GM19372 (cell line): ENCODE results near the gene ZNF521.

ENCODE experiments used
- ATAC-seq: cut with Tn5 transposase; IDR thresholded peaks from one replicate; pipeline ENCODE4 v1.9.1; 2021; ENCODE audit warnings: mild to moderate bottlenecking, low read depth, moderate library complexity; ENCODE audit not compliant: unreplicated experiment

ZNF521 gene

DNA sequence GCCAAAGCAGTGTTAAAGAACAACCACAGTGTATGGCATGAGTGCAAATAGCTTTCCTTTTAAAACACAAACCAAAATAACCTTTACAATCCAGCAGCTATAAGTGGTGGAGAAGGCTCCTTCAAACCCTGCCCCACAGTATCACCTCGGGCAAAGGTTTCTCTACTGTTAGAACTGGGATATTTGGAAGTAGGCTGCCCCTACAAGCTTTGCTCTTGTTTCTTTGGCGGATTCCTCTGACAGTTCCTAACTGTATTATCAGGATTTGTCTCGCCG is 214.8 kb downstream of the ZNF521 start:
- ATAC-seq: no peak

DNA sequence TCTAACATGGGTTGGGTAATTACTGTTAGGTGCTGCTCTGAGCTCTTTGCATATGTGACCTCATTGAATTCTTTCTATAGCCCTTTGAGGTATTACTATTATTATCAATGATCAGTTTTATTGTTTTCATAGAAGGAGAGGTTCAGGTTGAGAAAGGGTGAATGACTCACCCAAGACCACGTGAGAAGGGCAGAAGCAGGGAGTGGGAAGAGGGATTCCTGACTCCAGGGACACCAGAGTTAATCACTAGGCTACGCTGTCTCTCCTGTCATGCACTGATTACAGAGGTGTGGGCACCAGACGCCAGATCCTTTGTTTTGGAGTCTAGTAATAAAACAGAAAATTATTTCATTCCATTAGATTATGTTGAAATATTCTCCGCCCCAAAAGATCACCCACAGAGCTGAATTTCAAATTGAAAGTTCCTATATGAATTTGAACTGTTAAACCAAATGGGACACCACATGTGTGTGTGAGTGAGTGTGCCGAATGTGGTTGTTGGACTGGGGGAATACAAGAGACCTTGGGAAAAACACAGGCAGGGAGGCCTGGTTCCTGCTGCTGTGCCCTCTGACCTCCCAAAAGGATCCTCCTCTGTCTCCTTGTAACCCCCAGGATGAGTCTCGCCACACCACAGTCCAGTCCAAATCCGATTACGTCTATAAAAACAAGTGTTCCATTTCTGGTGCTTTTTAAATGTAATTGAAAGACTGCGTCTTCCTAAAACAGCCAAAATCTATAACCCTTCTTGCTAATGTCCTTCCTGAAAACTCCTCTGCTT is 215.4 kb downstream of the ZNF521 start:
- ATAC-seq: no peak

DNA sequence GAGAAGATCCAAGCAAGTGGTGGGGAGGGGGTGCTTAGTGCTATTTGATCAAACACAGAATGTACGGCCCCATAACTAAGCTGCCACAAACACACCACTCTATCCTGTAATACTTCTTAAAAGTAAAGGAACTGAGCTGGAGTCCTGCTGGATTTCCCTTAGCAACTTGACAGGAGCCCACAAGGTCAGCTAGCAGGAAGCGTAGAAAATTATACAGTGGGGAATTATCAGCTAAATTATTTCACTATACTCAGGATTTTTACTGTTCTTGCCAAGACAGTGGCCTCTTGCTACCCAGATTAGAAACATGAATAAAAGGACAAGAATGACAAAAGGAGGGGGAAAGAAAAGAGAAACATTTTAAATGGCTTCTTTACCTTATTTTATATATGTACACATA is 217.1 kb downstream of the ZNF521 start:
- no peak for ATAC-seq

DNA sequence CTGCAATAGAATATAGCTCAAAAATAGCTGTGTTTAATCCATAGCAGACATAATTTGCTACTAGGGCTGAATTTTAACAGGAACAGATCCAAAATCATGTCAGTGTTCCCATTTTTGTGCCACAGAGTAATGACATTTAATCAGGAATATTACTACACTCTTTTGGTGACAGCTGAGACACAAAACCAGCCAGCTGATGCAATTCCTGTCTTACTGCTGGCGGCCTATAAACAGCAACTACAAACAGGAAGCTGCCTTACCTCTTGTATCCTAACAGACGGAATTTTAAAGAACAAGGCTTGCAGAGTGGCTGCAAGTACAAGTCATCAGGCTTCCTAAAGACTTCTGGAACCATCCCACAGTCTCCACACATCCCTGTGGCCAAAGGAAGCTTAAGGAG is 218.1 kb downstream of the ZNF521 start:
- no peak for ATAC-seq

DNA sequence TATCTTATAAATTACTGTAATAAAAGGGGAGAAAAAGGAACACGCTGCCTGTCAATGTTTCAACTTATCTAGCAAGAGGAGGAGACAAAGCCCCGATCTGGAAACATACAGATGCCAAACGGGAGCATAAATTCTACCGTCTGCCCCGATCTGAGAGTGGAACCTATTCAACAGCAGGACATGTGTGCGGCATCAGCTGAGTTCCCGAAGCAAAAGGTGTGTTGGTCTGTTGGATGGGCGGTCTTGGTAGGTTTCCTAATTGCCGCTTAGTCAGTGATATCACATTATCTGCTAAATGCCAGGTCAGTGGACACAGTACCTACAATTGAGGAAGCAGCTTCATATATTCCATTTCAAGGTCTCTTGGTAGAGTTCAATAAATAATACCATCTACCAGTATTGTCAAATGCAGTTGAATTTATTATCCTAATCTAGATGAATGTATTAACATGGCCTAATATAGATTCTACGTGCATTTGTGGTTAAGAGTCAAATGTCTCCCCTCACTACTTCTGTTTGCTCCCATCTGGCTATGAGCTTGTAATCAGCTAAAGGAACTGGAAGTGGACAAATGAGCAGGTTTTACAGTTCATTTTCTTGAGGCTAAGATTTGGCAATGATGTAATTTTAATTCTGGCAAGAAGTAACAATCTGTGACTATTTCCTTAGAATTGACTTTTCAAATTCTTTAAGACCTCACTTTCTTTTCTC is 219.0 kb downstream of the ZNF521 start:
- no peak for ATAC-seq

DNA sequence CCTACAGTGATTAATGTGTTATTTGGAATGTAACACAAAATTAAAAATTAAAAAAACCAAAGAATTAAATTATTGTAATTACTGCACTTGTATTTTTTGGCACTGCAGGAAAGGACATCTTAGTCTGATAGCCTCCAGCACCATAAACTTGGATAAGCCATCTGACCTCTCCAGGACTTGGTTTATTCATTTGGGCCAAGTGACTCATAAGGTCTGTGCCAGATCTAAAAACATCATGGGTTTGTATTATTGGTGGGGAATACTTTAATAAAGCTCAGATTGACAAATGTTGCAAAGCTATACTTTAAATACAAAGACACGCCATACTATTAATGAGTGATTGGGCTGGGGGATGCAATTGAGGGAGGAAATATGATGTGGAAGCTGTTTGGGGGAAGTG is 225.2 kb downstream of the ZNF521 start:
- no peak for ATAC-seq

DNA sequence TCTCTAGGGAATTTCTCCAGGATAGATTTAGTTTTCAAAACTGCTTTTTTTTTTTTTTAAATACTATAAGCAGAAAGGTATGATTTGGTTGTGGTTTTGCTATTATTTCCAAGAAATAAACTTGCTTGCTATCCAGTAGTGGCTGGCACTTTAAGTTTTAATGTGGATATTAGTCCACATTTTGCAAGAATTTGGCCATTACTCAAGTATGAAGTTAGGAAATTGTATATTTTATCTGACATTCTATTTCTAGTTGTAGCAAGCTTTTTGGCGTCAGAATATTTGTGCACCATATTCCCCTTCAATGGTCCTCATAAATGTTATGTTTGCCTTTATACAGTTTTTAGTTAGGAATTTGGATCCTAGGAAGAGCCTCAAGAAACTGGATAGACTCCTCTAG is 226.3 kb downstream of the ZNF521 start:
- no peak for ATAC-seq

DNA sequence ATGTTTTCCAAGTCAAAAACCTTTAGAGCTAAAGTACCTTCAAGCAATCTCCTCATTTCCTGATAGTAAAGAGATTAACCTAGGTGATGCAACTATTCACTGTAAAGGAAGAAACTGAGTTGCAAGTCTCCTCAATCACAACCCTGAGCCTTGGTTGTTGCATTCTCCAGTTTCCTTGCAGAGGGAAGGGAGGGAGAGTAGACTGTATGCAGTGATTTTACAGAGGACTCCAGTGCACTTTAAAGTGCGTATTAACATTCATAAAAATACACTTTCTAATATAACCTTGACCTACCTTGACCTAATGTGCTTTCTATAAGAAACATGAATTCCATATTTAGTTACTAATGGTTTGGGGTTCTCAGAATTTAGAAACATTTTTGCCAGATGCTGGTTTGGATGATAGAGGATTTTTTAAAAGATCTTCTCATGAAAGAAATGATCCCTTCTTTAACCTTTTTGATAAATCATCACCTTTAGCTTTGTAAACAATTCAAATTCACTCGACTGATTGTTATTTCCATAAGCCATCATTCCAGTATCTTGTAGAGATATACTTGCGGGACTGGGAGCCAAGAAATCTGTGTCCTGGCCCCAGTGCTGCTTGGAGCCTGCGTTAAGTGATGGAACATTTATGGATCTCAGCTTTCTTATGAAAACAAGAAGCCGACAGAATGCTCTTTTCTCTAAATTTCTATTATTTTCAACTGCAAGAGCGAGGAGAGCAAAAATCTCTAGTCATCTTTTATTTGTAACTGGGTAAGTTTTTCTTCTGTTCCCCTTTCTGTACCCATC is 228.3 kb downstream of the ZNF521 start:
- no peak for ATAC-seq

DNA sequence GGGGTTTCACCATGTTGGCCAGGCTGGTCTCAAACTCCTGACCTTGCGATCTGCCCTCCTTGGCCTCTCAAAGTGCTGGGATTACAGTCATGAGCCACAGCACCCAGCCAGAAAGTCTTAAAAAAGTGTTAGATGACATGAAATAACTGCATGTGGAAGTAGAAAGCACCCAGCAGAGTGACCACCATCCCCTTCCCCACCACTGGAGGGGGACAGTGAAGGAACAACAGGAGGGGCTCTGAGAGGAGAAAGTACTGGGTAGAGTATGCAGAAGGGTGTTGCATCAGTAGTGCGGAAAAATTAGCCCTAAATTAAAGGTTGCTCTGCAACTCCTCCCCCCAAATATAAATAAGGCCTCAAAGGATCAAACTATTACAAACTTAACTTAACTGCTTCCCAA is 230.5 kb downstream of the ZNF521 start:
- no peak for ATAC-seq

DNA sequence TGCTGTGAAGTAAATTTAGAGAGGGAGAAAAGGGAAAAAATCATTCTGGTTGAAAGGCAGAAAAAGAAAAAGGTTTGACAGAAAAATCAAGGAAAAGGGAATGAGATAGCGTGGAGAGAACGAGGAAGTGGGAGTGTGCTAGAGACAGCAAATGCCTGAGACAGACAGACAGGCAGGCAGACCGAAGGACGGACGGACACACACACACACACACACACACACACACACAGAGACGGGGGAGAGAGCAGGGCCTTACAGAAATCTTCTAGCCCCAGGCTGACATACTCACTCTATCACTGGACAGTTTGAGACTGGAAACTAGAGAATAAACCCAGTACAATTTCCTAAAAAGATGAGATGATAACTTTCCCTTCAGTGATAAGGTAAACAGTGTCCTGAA is 238.4 kb downstream of the ZNF521 start:
- no peak for ATAC-seq

DNA sequence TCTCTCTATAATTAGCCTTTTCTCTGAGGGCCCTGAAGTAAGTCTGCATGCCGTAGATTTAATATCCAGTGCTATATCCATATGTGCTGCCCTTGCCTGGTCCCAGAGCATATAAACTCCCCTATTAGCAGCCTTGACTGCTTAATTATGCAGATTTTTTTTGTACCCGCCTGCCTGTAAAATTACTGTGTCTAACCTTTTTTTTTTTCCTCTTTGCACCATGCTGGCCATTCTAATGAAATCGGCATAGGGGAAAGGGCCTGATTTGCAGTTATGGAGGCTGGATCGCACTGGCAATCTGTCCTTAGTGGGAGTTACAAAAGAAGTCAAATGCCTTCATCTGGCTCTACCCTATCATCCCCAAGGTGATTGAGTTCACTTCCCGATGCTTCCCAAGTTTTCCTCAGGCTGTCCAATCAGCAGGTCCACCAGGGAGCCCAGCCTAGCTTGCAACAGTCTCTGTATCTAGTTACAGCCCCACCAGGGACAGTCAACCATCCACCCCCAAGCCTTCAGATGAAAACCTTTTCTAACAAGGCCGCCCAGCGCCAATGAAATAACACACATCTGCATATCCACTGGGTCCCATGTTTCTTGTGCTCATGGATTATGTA is 239.0 kb downstream of the ZNF521 start:
- ATAC-seq: no peak

DNA sequence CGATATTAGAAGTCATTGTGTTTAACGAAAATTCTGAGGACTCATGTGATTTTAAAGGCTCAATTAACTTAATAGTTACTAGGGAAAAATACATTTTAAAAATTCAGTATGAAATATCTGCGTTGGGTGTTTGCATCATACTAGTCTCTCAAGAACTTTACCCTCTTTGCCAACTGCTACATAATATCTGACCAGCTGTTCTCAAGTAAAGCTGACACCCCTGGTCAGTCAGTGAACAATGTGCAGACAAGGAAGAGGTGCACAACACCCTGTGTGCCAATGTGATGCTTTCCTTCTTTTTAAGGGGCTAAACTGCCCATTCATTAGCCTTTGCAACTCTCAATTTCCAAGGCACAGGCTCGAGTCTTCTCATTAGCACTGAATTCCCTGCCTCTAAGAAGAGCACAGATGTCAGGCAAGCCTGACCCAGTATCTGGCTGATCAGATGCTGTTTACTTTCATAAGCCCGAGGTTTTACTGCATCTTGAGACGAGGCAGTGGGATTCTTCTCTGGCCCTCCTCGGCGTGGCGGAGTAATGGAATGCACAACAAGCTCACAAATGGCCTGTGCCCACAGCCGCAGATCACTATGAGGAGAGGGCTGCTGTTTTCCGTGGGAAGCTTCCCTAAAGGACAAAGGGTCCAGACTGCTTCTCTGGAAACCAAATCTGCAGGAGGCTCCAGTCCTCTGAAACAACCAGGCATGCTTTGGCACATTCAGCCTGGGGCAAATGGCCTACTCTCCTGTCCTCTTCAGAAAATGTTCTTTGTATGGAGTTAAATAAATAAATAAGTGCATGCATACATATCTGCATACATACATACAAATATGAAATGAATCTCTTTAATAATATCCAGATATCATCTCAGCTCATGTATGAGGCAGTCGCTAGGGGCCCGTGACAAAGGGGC is 240.3 kb downstream of the ZNF521 start:
- no peak for ATAC-seq

DNA sequence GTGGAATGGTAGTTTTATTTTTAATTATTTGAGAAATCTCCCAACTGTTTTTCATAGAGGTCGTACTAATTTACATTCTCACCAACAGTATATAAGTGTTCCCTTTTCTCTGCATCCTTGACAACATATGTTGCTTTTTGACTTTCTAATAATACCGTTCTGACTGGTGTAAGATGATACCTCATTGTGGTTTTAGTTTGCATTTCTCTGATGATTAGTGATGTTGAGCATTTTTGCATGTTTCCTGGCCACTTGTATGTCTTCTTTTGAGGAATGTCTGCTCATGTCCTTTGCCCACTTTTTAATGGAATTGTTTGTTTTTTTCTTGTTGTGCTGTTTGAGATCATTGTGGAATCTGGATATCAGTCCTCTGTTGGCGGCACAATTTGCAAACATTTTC is 242.5 kb downstream of the ZNF521 start:
- ATAC-seq: no peak

DNA sequence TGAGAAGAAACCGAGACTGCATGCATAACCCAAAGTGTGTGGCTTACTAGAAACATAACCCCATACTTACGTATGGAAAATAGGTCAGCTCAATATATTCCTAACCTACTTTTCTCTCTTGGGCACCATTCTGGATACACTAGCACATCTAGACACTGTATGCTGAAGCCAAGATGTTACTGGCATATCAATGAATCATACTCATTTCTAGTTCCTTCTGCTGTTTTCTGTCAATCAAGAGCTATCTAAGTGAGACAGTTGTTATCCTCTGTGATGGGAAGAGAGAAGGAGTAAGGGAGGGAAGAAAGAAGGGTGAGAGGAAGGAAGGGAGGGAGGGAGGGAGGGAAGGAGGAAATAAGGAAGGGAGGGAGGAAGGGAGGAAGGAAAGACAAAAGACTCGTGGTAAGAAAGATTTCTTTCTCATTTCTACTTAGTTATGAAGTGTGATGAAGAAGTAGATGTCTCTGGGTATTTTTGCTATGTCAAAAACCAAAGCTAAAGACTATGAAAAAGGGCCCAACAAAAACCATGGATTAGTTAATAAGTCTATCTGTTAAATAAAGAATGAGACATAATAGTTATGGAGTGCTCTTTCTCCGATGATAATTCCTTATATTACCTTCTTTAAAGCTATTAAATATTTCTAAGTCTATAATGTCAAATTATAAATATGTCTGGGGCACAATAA is 248.4 kb downstream of the ZNF521 start:
- ATAC-seq: no peak

DNA sequence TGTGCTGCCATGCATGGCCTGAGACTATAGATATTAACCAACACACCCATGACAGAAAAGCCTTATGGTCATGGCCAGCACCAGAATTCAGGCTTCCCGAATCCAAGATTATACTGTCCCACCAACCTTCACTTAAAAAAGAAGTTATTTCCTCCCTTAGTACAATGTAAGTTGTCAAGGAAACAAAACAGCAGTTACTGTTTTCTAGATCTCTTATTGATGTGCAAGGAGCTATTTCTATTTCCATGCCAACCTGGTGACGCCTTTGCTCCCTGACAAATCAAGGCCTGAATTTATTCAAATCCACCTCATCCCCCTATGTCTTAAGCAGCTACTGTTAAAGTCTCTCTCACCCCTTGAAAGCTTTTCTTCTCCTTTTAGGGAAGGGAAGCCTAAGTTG is 249.3 kb downstream of the ZNF521 start:
- ATAC-seq: no peak

DNA sequence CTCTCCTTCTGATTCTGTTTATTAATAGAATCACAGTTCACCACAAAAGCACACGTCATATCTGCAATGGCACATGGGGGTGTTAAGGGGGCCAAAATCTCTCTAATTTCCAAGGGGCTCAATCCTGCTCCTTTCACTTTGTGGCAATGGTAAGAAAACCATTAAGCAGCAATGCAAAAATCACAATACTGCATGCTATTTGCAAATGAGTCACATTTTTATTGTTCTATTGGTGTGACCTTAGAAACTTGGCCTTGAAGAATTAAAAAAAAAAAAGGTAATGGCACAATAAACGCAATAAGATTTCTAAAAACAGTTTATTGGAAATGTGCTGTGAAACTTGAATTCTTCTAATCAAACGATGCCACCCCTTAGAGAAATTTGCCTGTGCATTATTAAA is 251.5 kb downstream of the ZNF521 start:
- ATAC-seq: no peak

DNA sequence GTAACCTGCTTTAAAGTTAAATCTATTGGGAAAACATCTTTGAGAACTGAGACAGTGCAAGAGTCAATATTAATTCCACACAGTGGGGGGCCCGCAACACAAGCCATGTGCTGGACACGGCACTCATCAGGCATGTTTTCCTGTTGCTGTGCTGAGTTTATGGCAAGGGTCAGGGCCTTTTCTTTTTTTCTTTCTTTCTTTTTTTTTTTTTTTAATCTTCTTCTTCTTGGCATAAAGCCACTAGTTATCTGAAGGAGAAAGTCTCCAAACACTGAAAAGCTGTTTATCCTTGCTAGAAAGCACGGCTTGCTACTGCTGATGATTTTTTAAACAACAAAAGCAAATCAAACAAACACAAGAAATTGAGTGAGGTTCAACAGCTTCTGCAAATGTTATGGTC is 252.1 kb downstream of the ZNF521 start:
- no peak for ATAC-seq

DNA sequence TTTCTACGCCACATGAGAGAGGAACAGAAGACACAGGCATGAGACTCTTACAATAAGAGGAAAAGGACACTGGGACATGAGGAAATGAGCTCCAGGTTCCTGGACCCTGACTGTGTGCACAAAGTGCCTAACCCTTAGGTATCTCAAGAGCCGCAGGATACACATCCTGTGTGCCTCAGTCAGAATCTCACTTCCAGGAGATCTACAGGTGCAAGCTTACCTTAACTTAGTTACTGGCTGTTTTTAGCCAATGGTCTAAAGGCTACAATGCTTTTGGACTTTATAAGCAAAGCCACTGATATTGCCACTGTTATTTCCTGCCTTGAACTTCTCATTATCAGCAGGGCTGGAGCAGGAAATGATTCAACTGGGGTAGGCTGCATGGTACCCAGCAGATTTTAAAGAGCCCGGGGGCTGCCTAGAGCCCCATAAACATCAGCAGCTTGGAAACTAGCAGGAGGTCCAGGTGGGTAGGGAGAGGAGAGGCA is 254.4 kb downstream of the ZNF521 start:
- no peak for ATAC-seq

DNA sequence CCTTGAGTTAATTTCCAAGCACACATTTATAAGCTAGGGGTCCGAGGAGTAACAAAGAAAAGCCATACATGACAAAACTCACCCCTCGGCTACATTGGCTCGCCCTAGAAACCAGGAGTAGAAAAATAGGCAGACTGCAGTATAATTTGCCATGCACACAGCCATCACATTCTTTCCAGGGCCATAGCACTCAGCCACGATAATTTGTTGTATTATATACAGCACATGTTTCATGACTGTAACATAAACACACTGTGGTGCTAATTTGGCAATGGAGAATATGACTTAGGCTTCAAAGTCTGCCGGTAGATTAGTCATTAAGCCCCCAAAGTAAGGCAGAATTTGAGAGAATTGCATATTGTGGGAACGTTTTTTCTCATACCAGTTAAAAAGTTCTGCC is 254.9 kb downstream of the ZNF521 start:
- ATAC-seq: no peak

DNA sequence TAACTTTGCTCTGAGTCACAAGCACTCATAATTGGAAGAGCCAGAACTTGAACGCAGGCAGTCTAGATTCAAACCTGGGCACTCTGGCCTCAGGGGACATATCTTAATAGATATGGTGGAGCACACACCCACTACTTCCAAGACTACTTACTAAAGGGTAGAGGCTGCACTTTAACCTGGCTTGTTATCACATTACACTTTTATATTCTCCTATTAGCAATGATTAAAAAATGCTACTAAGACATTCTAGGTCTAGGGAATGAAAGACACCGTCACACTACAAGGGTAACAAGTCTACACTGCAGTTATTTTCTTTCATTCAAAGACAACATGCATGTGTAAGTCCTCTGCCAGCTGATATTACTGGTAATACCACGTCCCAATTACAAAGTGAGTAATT is 258.8 kb downstream of the ZNF521 start:
- no peak for ATAC-seq
